Stomach (tissue), 4 donors: ENCODE measurements around the gene TRAF1.

Experiments
- POLR2AphosphoS5 ChIP-seq, 3 donors: sonication (generic); formaldehyde crosslinking; IDR thresholded peaks; one replicate each; pipeline ENCODE4 v1.6.1; 2016; ENCODE audit warnings: antibody characterized with exemption in 3 of 3
- TF ChIP-seq, protein P1 (sequence below), 7 experiments: fragments of 450-650 bp in 4 of 7; fragments of 200-600 bp in 3 of 7; sonication (generic) in 3 of 7; IDR thresholded peaks; one replicate each; pipeline ENCODE4 v1.5.1; 2016 to 2019; ENCODE audit warnings: antibody characterized with exemption in 7 of 7, control low read depth in 2 of 7, mild to moderate bottlenecking in 1 of 7

- TF ChIP-seq POLR2AphosphoS5 (IDR thresholded peaks at IDR 0.05) = no peak
- TF ChIP-seq, protein P1, sequence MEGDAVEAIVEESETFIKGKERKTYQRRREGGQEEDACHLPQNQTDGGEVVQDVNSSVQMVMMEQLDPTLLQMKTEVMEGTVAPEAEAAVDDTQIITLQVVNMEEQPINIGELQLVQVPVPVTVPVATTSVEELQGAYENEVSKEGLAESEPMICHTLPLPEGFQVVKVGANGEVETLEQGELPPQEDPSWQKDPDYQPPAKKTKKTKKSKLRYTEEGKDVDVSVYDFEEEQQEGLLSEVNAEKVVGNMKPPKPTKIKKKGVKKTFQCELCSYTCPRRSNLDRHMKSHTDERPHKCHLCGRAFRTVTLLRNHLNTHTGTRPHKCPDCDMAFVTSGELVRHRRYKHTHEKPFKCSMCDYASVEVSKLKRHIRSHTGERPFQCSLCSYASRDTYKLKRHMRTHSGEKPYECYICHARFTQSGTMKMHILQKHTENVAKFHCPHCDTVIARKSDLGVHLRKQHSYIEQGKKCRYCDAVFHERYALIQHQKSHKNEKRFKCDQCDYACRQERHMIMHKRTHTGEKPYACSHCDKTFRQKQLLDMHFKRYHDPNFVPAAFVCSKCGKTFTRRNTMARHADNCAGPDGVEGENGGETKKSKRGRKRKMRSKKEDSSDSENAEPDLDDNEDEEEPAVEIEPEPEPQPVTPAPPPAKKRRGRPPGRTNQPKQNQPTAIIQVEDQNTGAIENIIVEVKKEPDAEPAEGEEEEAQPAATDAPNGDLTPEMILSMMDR (IDR thresholded peaks at IDR 0.05) = no peak
These were observed 28.2 kb downstream of the TRAF1 start for GRCh38 chr9:120898396-120898795.
